DND-41 (cell line): ENCODE results near the gene NUDT3.

Experiments used
- CTCF ChIP-seq: IDR thresholded peaks from 2 replicates; pipeline ENCODE4 v1.5.1; 2012; ENCODE audit warnings: borderline replicate concordance, low read length, moderate library complexity, mild to moderate bottlenecking; ENCODE audit not compliant: poor library complexity, severe bottlenecking; ENCODE audit errors: extremely low read depth
- EZH2 ChIP-seq: IDR thresholded peaks from 3 replicates; pipeline ENCODE4 v1.6.1; 2012; ENCODE audit warnings: borderline replicate concordance, low read depth, mild to moderate bottlenecking, moderate library complexity, low read length, inconsistent platforms; ENCODE audit not compliant: severe bottlenecking

- TF ChIP-seq CTCF: no peak
- TF ChIP-seq EZH2: no peak
Measured at GRCh38 chr6:34323300-34323699, 69.2 kb downstream of the NUDT3 start.
